H1 (cell line): Measurements from ENCODE around the gene OR2L5. TPM values are rescaled to one million over a fixed set of nuclear protein-coding genes. Genes with fewer than 3 reads are reported as not detected.

Experiments used
- CTCF ChIA-PET: fragments of 300-600 bp; sonication (Branson Sonifier 250); formaldehyde crosslinking; loops from one replicate; lab custom pipeline; 2021; ENCODE audit not compliant: partially characterized antibody; lab: Charles Lee
- POLR2A ChIA-PET: fragments of 300-600 bp; sonication (Branson Sonifier 250); formaldehyde crosslinking; loops from one replicate; lab custom pipeline; 2021; ENCODE audit warnings: inconsistent platforms; ENCODE audit not compliant: partially characterized antibody; lab: Charles Lee
- DNase-seq, 2 experiments: peaks; one replicate each; pipeline versions ENCODE4 v3.0.0 to v3.0.0-alpha.2; 2010 to 2022; ENCODE audit warnings: low spot score in 2 of 2, low read depth in 1 of 2, mixed read lengths in 1 of 2
- FAIRE-seq: peaks from 2 replicates; lab custom pipeline; 2011; peaks lifted over from hg19 to GRCh38; lab: Jason Lieb, UNC
- H2AFZ ChIP-seq: 2 replicates; pipeline ENCODE4 v1.8.1; 2012; ENCODE audit warnings: low read length, inconsistent platforms
- H2AK5ac ChIP-seq: 2 replicates; pipeline ENCODE4 v1.6.1; 2013; ENCODE audit warnings: low read depth, low read length
- H2BK120ac ChIP-seq: replicated peaks from 2 replicates; pipeline ENCODE3; 2013; ENCODE audit warnings: low read depth, low read length, inconsistent platforms
- H2BK12ac ChIP-seq: 2 replicates; pipeline ENCODE4 v1.6.1; 2013; ENCODE audit warnings: low read depth, low read length
- H2BK15ac ChIP-seq: 2 replicates; pipeline ENCODE4 v1.6.1; 2013; ENCODE audit warnings: low read length
- H2BK20ac ChIP-seq: 2 replicates; pipeline ENCODE4 v1.6.1; 2013; ENCODE audit warnings: low read length
- H2BK5ac ChIP-seq: 2 replicates; pipeline ENCODE4 v1.6.1; 2013; ENCODE audit warnings: low read depth, low read length
- H3K14ac ChIP-seq: 2 replicates; pipeline ENCODE4 v1.6.1; 2013; ENCODE audit warnings: inconsistent platforms; ENCODE audit not compliant: insufficient read length
- H3K18ac ChIP-seq: 2 replicates; pipeline ENCODE4 v1.6.1; 2013; ENCODE audit warnings: low read length; ENCODE audit errors: extremely low read depth
- H3K23ac ChIP-seq: 2 replicates; pipeline ENCODE4 v1.6.1; 2013; ENCODE audit warnings: inconsistent platforms; ENCODE audit not compliant: insufficient read length
- H3K23me2 ChIP-seq: 2 replicates; pipeline ENCODE4 v1.6.1; 2013; ENCODE audit warnings: low read depth, low read length
- H3K27ac ChIP-seq: 2 replicates; pipeline ENCODE4 v1.6.1; 2011; ENCODE audit warnings: low read depth, low read length, inconsistent platforms
- H3K27me3 ChIP-seq, 4 experiments: replicated peaks in 1 of 4; 1 replicate in 1 of 4; 2 replicates in 3 of 4; pipeline versions ENCODE4 v1.6.1 to v1.8.1; 2011 to 2013; ENCODE audit warnings: low read length in 3 of 4, mild to moderate bottlenecking in 3 of 4, inconsistent platforms in 2 of 4, mixed read lengths in 2 of 4, moderate library complexity in 1 of 4; ENCODE audit not compliant: control insufficient read depth in 3 of 4, insufficient read depth in 3 of 4; ENCODE audit errors: extremely low read depth in 1 of 4
- H3K36me3 ChIP-seq, 4 experiments: 2 replicates each; pipeline versions ENCODE4 v1.6.1 to v1.8.1; 2011 to 2013; ENCODE audit warnings: mild to moderate bottlenecking in 4 of 4, low read length in 3 of 4, moderate library complexity in 2 of 4, control low read depth in 1 of 4, inconsistent platforms in 1 of 4; ENCODE audit not compliant: insufficient read depth in 4 of 4, control insufficient read depth in 2 of 4
- H3K4ac ChIP-seq: replicated peaks from 2 replicates; pipeline ENCODE3; 2013; ENCODE audit warnings: low read length, low read depth, mixed read lengths, inconsistent platforms; ENCODE audit not compliant: insufficient read length
- H3K4me1 ChIP-seq, 4 experiments: replicated peaks in 1 of 4; 1 replicate in 1 of 4; 2 replicates in 3 of 4; pipeline versions ENCODE4 v1.6.1 to v1.8.1; 2011 to 2013; ENCODE audit warnings: low read length in 3 of 4, inconsistent platforms in 2 of 4, mixed read lengths in 1 of 4; ENCODE audit not compliant: insufficient read depth in 4 of 4, control insufficient read depth in 3 of 4
- H3K4me2 ChIP-seq, 2 experiments: 2 replicates each; pipeline versions ENCODE4 v1.6.1 to v1.8.1; 2011 to 2013; ENCODE audit warnings: low read depth in 2 of 2, low read length in 2 of 2, control low read depth in 1 of 2, inconsistent platforms in 1 of 2, mild to moderate bottlenecking in 1 of 2; ENCODE audit not compliant: insufficient read depth in 1 of 2
- H3K4me3 ChIP-seq, 4 experiments: fragments of 200-600, 300-600 bp in 1 of 4; sonication (generic), shearing (Covaris generic), sonication (Bioruptor Twin) in 1 of 4; 2 replicates each; pipeline versions ENCODE4 v1.5.1 to v1.8.1; 2011 to 2016; ENCODE audit warnings: low read length in 4 of 4, low read depth in 3 of 4, control low read depth in 2 of 4, inconsistent platforms in 2 of 4, mild to moderate bottlenecking in 2 of 4, mixed read lengths in 1 of 4, moderate library complexity in 1 of 4; ENCODE audit not compliant: insufficient read depth in 2 of 4; ENCODE audit errors: extremely low read depth in 1 of 4
- H3K56ac ChIP-seq: replicated peaks from 2 replicates; pipeline ENCODE3; 2013; ENCODE audit warnings: low read depth, mild to moderate bottlenecking, mixed read lengths, low read length, inconsistent platforms; ENCODE audit not compliant: insufficient read length
- H3K79me1 ChIP-seq: 2 replicates; pipeline ENCODE4 v1.6.1; 2013; ENCODE audit warnings: low read depth, low read length, control low read depth
- H3K79me2 ChIP-seq, 2 experiments: 2 replicates each; pipeline versions ENCODE4 v1.6.1 to v1.8.1; 2012 to 2013; ENCODE audit warnings: low read length in 2 of 2, mild to moderate bottlenecking in 2 of 2, inconsistent platforms in 1 of 2; ENCODE audit not compliant: insufficient read depth in 2 of 2, control insufficient read depth in 1 of 2
- H3K9ac ChIP-seq, 4 experiments: replicated peaks in 1 of 4; 1 replicate in 1 of 4; 2 replicates in 3 of 4; pipeline versions ENCODE4 v1.6.1 to v1.8.1; 2011 to 2013; ENCODE audit warnings: low read depth in 3 of 4, low read length in 3 of 4, control low read depth in 2 of 4, mild to moderate bottlenecking in 2 of 4, moderate library complexity in 2 of 4, inconsistent platforms in 1 of 4; ENCODE audit errors: extremely low read depth in 1 of 4
- H3K9me3 ChIP-seq, 2 experiments: 2 replicates each; pipeline versions ENCODE4 v1.6.1 to v1.8.1; 2012 to 2013; ENCODE audit warnings: mild to moderate bottlenecking in 2 of 2, moderate library complexity in 2 of 2, control low read depth in 1 of 2, inconsistent platforms in 1 of 2, low read depth in 1 of 2, low read length in 1 of 2, mixed read lengths in 1 of 2; ENCODE audit not compliant: insufficient read depth in 2 of 2
- H4K20me1 ChIP-seq, 2 experiments: replicated peaks in 1 of 2; 2 replicates each; pipeline versions ENCODE3 to v1.8.1; 2011 to 2013; ENCODE audit warnings: inconsistent platforms in 2 of 2, low read length in 2 of 2, mild to moderate bottlenecking in 1 of 2; ENCODE audit not compliant: insufficient read depth in 2 of 2, control insufficient read depth in 1 of 2
- H4K5ac ChIP-seq: 2 replicates; pipeline ENCODE4 v1.6.1; 2013; ENCODE audit warnings: low read length, low read depth, mixed read lengths, inconsistent platforms; ENCODE audit not compliant: insufficient read length
- H4K8ac ChIP-seq: 2 replicates; pipeline ENCODE4 v1.8.0; 2013; ENCODE audit warnings: mild to moderate bottlenecking, moderate library complexity, low read length, inconsistent platforms; ENCODE audit not compliant: insufficient read depth; ENCODE audit errors: extremely low read depth
- H4K91ac ChIP-seq: replicated peaks from 2 replicates; pipeline ENCODE3; 2013; ENCODE audit warnings: low read length, mixed read lengths, inconsistent platforms; ENCODE audit not compliant: insufficient read length
- BCL11A ChIP-seq, 2 experiments: IDR thresholded peaks; one replicate each; pipeline ENCODE4 v1.6.1; 2011; ENCODE audit warnings: low read depth in 2 of 2, low read length in 2 of 2, mild to moderate bottlenecking in 2 of 2
- CREB1 ChIP-seq: IDR thresholded peaks from 2 replicates; pipeline ENCODE4 v1.6.1; 2012; ENCODE audit warnings: inconsistent platforms
- EP300 ChIP-seq, 2 experiments: IDR thresholded peaks; 1 replicate in 1 of 2; 2 replicates in 1 of 2; pipeline ENCODE4 v1.6.1; 2011 to 2012; ENCODE audit warnings: low read depth in 2 of 2, low read length in 2 of 2, mild to moderate bottlenecking in 2 of 2, borderline replicate concordance in 1 of 2, inconsistent platforms in 1 of 2, moderate library complexity in 1 of 2
- FOSL1 ChIP-seq: IDR thresholded peaks from 2 replicates; pipeline ENCODE4 v1.6.1; 2011; ENCODE audit warnings: mild to moderate bottlenecking, low read depth, low read length, moderate library complexity; ENCODE audit not compliant: insufficient read depth
- HDAC6 ChIP-seq: IDR thresholded peaks from one replicate; pipeline ENCODE4 v1.7.1; 2012; ENCODE audit warnings: low read depth, mild to moderate bottlenecking, inconsistent platforms, low read length, moderate library complexity
- JUN ChIP-seq: IDR thresholded peaks from 2 replicates; pipeline ENCODE4 v1.6.1; 2011; ENCODE audit warnings: low read depth, mild to moderate bottlenecking, improper control_type of control experiment, low read length
- JUND ChIP-seq: IDR thresholded peaks from 2 replicates; pipeline ENCODE4 v1.6.1; 2011; ENCODE audit warnings: mild to moderate bottlenecking, improper control_type of control experiment, low read length
- RAD21 ChIP-seq, 2 experiments: IDR thresholded peaks in 1 of 2; conservative IDR thresholded peaks in 1 of 2; 2 replicates each; pipeline ENCODE4 v1.6.1; 2011; ENCODE audit warnings: low read depth in 2 of 2, low read length in 2 of 2, improper control_type of control experiment in 1 of 2, inconsistent platforms in 1 of 2, mild to moderate bottlenecking in 1 of 2, moderate library complexity in 1 of 2
- RBBP5 ChIP-seq: IDR thresholded peaks from 2 replicates; pipeline ENCODE4 v1.7.1; 2012; ENCODE audit warnings: low read depth, mild to moderate bottlenecking, inconsistent platforms, low read length, moderate library complexity, borderline replicate concordance
- TAF1 ChIP-seq: IDR thresholded peaks from 2 replicates; pipeline ENCODE4 v1.6.1; 2011; ENCODE audit warnings: mild to moderate bottlenecking, low read depth, low read length
- WGBS, 2 experiments: shearing (Covaris generic) in 1 of 2; methylation state at CpG; one replicate each; pipeline versions ENCODE4 v1.1.6 to v1.1.7; 2013 to 2015; ENCODE audit warnings: low lambda C conversion rate in 2 of 2, mixed read lengths in 2 of 2, inconsistent platforms in 1 of 2, low coverage in 1 of 2, missing lambda C conversion rate in 1 of 2; ENCODE audit not compliant: insufficient replicate concordance in 2 of 2, insufficient coverage in 1 of 2, insufficient read length in 1 of 2; ENCODE audit errors: extremely low coverage in 1 of 2, missing lambda C conversion rate in 1 of 2; 5-methylcytosine and 5-hydroxymethylcytosine counted together
- polyA plus RNA-seq, 7 experiments: library from polyadenylated mRNA; depleted of rRNA in 3 of 7; stranded (reverse) in 5 of 7; unstranded in 2 of 7; fragments of >200 nt in 5 of 7; fragments of 200-250 nt in 2 of 7; gene quantifications; 1 replicate in 5 of 7; 2 replicates in 1 of 7; 4 replicates in 1 of 7; pipeline versions ENCODE4 v1.2.1 to v1.2.3, GENCODE V29; 2011 to 2013; ENCODE audit warnings: missing spikeins in 2 of 7, mixed read lengths in 2 of 7
- total RNA-seq: library from RNA; stranded (reverse); fragmentation: NEBNext Ultra II Directional; extraction: Animal tissue kit (Norgen Biotek cat#: 25700); gene quantifications from 2 replicates; pipeline ENCODE4 v1.2.1, GENCODE V29; 2021

OR2L5 gene
- total and polyA plus RNA-seq, 2 of the 8 experiments (the other 6 are each of a cell fraction or from before 2014, with no cell fraction given): not detected

DNA sequence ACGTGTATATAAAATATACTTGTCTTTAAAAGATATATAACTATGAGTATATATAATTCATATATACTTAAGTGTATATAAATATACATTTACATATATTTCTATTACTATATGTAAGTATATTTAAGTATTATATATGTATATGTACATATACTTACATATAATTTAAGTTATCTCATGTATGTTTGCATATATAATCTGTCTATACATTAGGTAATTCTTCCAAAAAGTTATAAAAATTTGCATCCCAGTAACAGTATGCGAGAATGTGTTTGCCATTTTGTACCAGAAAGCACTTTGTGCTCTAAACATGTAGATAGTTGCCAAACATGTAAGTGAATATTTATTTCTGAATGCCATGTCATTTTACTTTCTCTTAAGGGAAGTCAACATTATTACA is 48.5 kb upstream of the OR2L5 start, which contains the start of gene OR2AK2:
TSS of gene OR2AK2 (plus strand) at position 301 of the 400 bp plus-strand sequence. CDS start 144 bp downstream, outside the sequence.
- Histone ChIP-seq H3K79me1 (no peaks in the 10 kb centered on the region), H3K79me2 (no peaks in the 10 kb centered on the region), H3K4me2 (no peak within 1 kb of the TSS), H3K4me3 (no peak within 1 kb of the TSS), H2AFZ (no peak within 1 kb of the TSS), H2BK15ac (no peak within 1 kb of the TSS), H3K14ac (no peak within 1 kb of the TSS), H3K27ac (no peak within 1 kb of the TSS), H2BK20ac (no peak within 1 kb of the TSS), H3K9me3 (peaks cover 43 to 51% of the 10 kb centered on the region in 2 experiments), H3K23ac (no peak within 1 kb of the TSS), H4K5ac (no peak within 1 kb of the TSS), H2AK5ac (no peak within 1 kb of the TSS), H4K20me1 (no peaks in the 10 kb centered on the region), H2BK5ac (no peak within 1 kb of the TSS), H2BK12ac (no peak within 1 kb of the TSS), H3K9ac (no peak within 1 kb of the TSS), H4K8ac (no peak within 1 kb of the TSS)
- DNase-seq: no peak
- ChIA-PET POLR2A (no interaction called here), CTCF (no interaction called here)
- TF ChIP-seq JUND (no peak), JUN (no peak), RBBP5 (no peak), EP300 (IDR thresholded peaks at IDR 0.05; ENCODE audit: borderline replicate concordance in 1 of 2, low read depth in 2 of 2, low read length in 2 of 2) (no peak), TAF1 (no peak), HDAC6 (no peak), CREB1 (no peak), FOSL1 (no peak), RAD21 (IDR thresholded peaks at IDR 0.05 in 1 of 2, conservative IDR thresholded peaks at IDR 0.05 in 1 of 2; ENCODE audit: low read depth in 2 of 2, low read length in 2 of 2) (no peak), BCL11A (IDR thresholded peaks at IDR 0.05; ENCODE audit: low read depth in 2 of 2, low read length in 2 of 2) (no peak)
- TF ChIP-seq, all 59 proteins: peak for 0
- no peak within 1 kb of the TSS for H3K56ac ChIP-seq
- H3K36me3 ChIP-seq: no peaks in the 10 kb centered on the region
- no peaks in the 10 kb centered on the region for H3K27me3 ChIP-seq
- WGBS, 2 experiments: 75% methylated on average over 2 of the region's 2 CpGs; no CpG with 5 or more reads in 1 of the 2 experiments
- no peak within 1 kb of the TSS for H3K4ac ChIP-seq
- H2BK120ac ChIP-seq: no peak within 1 kb of the TSS
- no peaks in the 10 kb centered on the region for H3K4me1 ChIP-seq
- no peak for FAIRE-seq
- H3K18ac ChIP-seq: no peak within 1 kb of the TSS
- H4K91ac ChIP-seq: no peak within 1 kb of the TSS
- H3K23me2 ChIP-seq: no peaks in the 10 kb centered on the region
